ENCODE data around the gene TMPRSS4.

GRCh38 chr11:118074785-118075184 is 2.1 kb upstream of the TMPRSS4 start:
- TF ChIP-seq POLR2A (IDR thresholded peaks at IDR 0.05) (no peak), CTCF (IDR thresholded peaks at IDR 0.05) (no peak)
